IgD-negative memory B cell (primary cell): ENCODE measurements around the gene TMEM187. TPM values are rescaled to one million over a fixed set of nuclear protein-coding genes. Genes with fewer than 3 reads are reported as not detected.
A peak's percentile ranks its signal among the peaks of the same experiment; 100 is the strongest.

Experiments
- H3K27ac Mint-ChIP-seq, 3 donors: one replicate each; pipeline ENCODE4 v1.8.0; 2020 to 2022; ENCODE audit warnings: mild to moderate bottlenecking in 3 of 3, mixed read lengths in 3 of 3, moderate library complexity in 1 of 3
- H3K27me3 Mint-ChIP-seq: one replicate; pipeline ENCODE4 v1.8.0; 2021; ENCODE audit warnings: mixed read lengths
- H3K36me3 Mint-ChIP-seq: one replicate; pipeline ENCODE4 v1.8.0; 2020; ENCODE audit warnings: mild to moderate bottlenecking, mixed read lengths
- H3K4me1 Mint-ChIP-seq, 3 donors: one replicate each; pipeline ENCODE4 v1.8.0; 2020 to 2022; ENCODE audit warnings: mixed read lengths in 3 of 3, mild to moderate bottlenecking in 1 of 3
- H3K4me3 Mint-ChIP-seq, 4 donors: one replicate each; pipeline ENCODE4 v1.8.0; 2020 to 2022; ENCODE audit warnings: mild to moderate bottlenecking in 4 of 4, mixed read lengths in 4 of 4, moderate library complexity in 3 of 4
- H3K9me3 Mint-ChIP-seq, 3 donors: one replicate each; pipeline ENCODE4 v1.8.0; 2020 to 2021; ENCODE audit warnings: mixed read lengths in 3 of 3, mild to moderate bottlenecking in 1 of 3
- polyA plus RNA-seq: library from polyadenylated mRNA; unstranded; fragments of 300-500 nt; fragmentation: Illumina TruSeq; gene quantifications from one replicate; pipeline ENCODE4 v1.2.3, GENCODE V29; 2021

TMEM187 gene
- polyA plus RNA-seq, 1 donor from 2014 or later, result 7.1 TPM

DNA sequence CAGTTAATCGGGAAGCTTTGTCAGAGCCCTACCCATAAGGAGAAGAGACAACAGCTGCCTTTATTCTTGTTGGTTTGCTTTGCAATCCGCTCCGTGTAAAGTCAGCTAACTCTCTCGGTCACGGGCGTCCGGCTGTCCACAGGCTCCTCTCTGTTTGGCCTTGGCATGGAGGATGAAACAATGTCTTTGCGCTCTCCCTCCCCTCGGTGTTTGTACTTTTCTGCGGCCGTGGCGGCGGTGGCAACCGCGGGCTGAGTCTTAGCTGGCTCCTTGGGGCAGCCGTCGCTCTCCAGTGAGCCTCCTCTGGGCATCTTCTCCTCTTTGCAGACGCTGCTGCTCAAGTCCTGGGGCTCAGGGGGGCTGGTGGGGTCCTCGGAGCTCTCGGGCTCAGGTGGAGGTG lies 57.7 kb downstream of the TMEM187 start:
- H3K27ac Mint-ChIP-seq, result no peak overlapping the region
- peaks cover 2% of the 10 kb centered on the region for H3K36me3 Mint-ChIP-seq
- peaks cover 0 to 2% (median 2%) of the 10 kb centered on the region in 3 donors for H3K4me1 Mint-ChIP-seq
- H3K4me3 Mint-ChIP-seq, result no peak overlapping the region
- H3K27me3 Mint-ChIP-seq, result peaks cover 2% of the 10 kb centered on the region
- no peaks in the 10 kb centered on the region for H3K9me3 Mint-ChIP-seq

DNA sequence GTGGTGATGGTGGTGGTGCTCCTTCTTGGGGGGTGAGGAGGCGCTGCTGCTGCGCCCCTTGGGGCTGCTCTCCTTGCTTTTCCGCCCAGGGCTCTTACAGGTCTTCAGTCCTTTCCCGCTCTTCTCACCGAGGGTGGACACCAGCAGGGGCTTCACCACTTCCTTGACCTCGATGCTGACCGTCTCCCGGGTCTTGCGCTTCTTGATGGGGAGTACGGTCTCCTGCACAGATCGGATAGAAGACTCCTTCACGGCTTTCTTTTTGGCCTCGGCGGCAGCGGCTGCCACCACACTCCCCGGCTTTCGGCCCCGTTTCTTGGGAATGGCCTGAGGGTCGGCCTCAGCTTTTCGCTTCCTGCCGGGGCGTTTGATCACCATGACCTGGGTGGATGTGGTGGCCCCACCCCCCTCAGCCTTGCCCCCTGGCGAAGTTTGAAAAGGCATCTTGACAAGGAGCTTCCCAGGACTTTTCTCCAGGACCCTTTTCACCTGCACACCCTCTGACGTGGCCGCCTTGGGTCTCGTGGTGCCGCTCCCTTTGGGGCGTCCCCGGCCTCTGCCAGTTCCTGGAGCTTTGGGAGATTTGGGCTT lies 58.3 kb downstream of the TMEM187 start:
- Mint-ChIP-seq H3K4me3 (no peak overlapping the region), H3K36me3 (peaks cover 2% of the 10 kb centered on the region), H3K9me3 (no peaks in the 10 kb centered on the region), H3K27ac (no peak overlapping the region), H3K27me3 (peaks cover 2% of the 10 kb centered on the region), H3K4me1 (peaks cover 0 to 2% (median 2%) of the 10 kb centered on the region in 3 donors)

DNA sequence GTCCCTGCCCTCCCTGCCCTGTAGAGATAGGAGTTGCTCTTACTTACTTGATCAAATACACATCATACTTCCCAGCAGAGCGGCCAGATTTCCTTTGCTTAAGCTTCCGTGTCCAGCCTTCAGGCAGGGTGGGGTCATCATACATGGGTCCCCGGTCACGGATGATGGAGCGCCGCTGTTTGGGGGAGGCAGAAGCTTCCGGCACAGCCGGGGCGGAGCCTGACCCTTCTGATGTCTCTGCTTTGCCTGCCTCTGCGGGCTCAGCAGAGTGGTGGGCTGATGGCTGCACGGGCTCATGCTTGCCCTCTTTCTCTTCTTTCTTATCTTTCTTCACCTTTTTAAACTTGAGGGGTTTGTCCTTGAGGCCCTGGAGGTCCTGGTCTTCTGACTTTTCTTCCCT lies 59.6 kb downstream of the TMEM187 start:
- H3K27ac Mint-ChIP-seq, result peak overlapping the region in 2 of 3 donors; percentile 50 to 78
- H3K36me3 Mint-ChIP-seq, result peaks cover 2% of the 10 kb centered on the region
- peaks cover 0 to 8% (median 6%) of the 10 kb centered on the region in 3 donors for H3K4me1 Mint-ChIP-seq
- H3K4me3 Mint-ChIP-seq, result no peak overlapping the region
- H3K27me3 Mint-ChIP-seq, result peaks cover 2% of the 10 kb centered on the region
- no peaks in the 10 kb centered on the region for H3K9me3 Mint-ChIP-seq

DNA sequence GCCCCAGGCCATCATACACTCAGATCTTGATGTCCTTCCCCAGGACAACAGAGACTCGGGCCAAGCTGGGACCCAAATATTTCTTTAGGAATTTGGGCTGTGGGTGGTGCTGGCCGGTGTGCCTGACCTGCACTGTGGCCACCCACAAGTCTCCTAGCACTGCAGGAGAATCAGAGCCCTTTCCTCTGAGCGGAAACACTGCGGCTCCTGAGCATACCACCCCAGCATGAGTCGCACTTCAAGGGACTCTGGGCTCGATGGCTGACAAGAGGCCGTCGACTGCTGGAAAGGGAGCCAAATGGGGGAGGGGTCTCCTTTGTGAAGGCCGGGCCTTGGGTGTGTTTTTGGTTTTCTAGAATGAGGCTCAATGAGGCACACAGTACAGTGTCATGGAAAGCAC lies 60.1 kb downstream of the TMEM187 start:
- Mint-ChIP-seq H3K9me3 (no peaks in the 10 kb centered on the region), H3K4me3 (no peak overlapping the region), H3K4me1 (peaks cover 0 to 8% (median 6%) of the 10 kb centered on the region in 3 donors), H3K27ac (no peak overlapping the region), H3K36me3 (peaks cover 2% of the 10 kb centered on the region), H3K27me3 (peaks cover 2% of the 10 kb centered on the region)

Other genes with a start within 250 kb of the TMEM187 start
- gene BCAP31, start 248.4 kb upstream of the TMEM187 start, polyA plus RNA-seq, result 254 TPM
- gene ABCD1, start 247.9 kb upstream of the TMEM187 start, polyA plus RNA-seq, result 3.6 TPM
- gene PLXNB3, start 208.5 kb upstream of the TMEM187 start, polyA plus RNA-seq, result not detected
- gene SRPK3, start 191.7 kb upstream of the TMEM187 start, polyA plus RNA-seq, result not detected
- gene IDH3G, start 178.4 kb upstream of the TMEM187 start, polyA plus RNA-seq, result 104 TPM
- gene SSR4, start 178.1 kb upstream of the TMEM187 start, polyA plus RNA-seq, result 395 TPM
- 0.15 TPM for gene PDZD4, start 142.2 kb upstream of the TMEM187 start, polyA plus RNA-seq
- gene L1CAM, start 86.6 kb upstream of the TMEM187 start, polyA plus RNA-seq, result 1.8 TPM
- gene AVPR2, start 68.1 kb upstream of the TMEM187 start, polyA plus RNA-seq, result not detected
- gene ARHGAP4, start 46.5 kb upstream of the TMEM187 start, polyA plus RNA-seq, result 123 TPM
- 91.4 TPM for gene NAA10, start 37.7 kb upstream of the TMEM187 start, polyA plus RNA-seq
- 1.2 TPM for gene RENBP, start 28.1 kb upstream of the TMEM187 start, polyA plus RNA-seq
- 12.2 TPM for gene HCFC1, start 936 bp upstream of the TMEM187 start, polyA plus RNA-seq
- 110 TPM for gene IRAK1, start 47.1 kb downstream of the TMEM187 start, polyA plus RNA-seq
- gene MECP2, start 125.0 kb downstream of the TMEM187 start, polyA plus RNA-seq, result 20.0 TPM
- not detected for gene OPN1LW, start 171.5 kb downstream of the TMEM187 start, polyA plus RNA-seq
- not detected for gene OPN1MW, start 209.8 kb downstream of the TMEM187 start, polyA plus RNA-seq
- gene OPN1MW2, start 247.0 kb downstream of the TMEM187 start, polyA plus RNA-seq, result not detected